Esophagus muscularis mucosa (tissue), 4 donors: ENCODE data around the gene CACNA2D2.

Source experiments
- EP300 ChIP-seq: sonication (generic); formaldehyde crosslinking; IDR thresholded peaks from one replicate; pipeline ENCODE4 v1.6.1; 2017; ENCODE audit warnings: antibody characterized with exemption
- POLR2A ChIP-seq: fragments of 450-650 bp; IDR thresholded peaks from one replicate; pipeline ENCODE4 v1.6.1; 2017; ENCODE audit warnings: antibody characterized with exemption, moderate library complexity, mild to moderate bottlenecking, low read depth
- POLR2AphosphoS5 ChIP-seq, 2 donors: sonication (generic); formaldehyde crosslinking; IDR thresholded peaks; one replicate each; pipeline ENCODE4 v1.6.1; 2017; ENCODE audit warnings: antibody characterized with exemption in 2 of 2
- TF ChIP-seq, protein P1 (sequence below), 3 experiments: fragments of 200-600 bp in 2 of 3; fragments of 450-650 bp in 1 of 3; sonication (generic) in 2 of 3; IDR thresholded peaks; one replicate each; pipeline ENCODE4 v1.5.1; 2017 to 2019; ENCODE audit warnings: antibody characterized with exemption in 3 of 3, mild to moderate bottlenecking in 2 of 3, moderate library complexity in 1 of 3

GRCh38 chr3:50382722-50383121 lies 120.7 kb downstream of the CACNA2D2 start:
- no peak for TF ChIP-seq EP300
- TF ChIP-seq POLR2AphosphoS5 (IDR thresholded peaks at IDR 0.05) = no peak
- no peak for TF ChIP-seq POLR2A
- TF ChIP-seq, protein P1, sequence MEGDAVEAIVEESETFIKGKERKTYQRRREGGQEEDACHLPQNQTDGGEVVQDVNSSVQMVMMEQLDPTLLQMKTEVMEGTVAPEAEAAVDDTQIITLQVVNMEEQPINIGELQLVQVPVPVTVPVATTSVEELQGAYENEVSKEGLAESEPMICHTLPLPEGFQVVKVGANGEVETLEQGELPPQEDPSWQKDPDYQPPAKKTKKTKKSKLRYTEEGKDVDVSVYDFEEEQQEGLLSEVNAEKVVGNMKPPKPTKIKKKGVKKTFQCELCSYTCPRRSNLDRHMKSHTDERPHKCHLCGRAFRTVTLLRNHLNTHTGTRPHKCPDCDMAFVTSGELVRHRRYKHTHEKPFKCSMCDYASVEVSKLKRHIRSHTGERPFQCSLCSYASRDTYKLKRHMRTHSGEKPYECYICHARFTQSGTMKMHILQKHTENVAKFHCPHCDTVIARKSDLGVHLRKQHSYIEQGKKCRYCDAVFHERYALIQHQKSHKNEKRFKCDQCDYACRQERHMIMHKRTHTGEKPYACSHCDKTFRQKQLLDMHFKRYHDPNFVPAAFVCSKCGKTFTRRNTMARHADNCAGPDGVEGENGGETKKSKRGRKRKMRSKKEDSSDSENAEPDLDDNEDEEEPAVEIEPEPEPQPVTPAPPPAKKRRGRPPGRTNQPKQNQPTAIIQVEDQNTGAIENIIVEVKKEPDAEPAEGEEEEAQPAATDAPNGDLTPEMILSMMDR (IDR thresholded peaks at IDR 0.05) = no peak
